Measurements from ENCODE around the gene FOXP1.

GRCh38 chr3:71164881-71165280, 418.6 kb downstream of the FOXP1 start:
- TF ChIP-seq CTCF (IDR thresholded peaks at IDR 0.05; ENCODE audit: low read length) (no peak), EZH2 (IDR thresholded peaks at IDR 0.05; ENCODE audit: borderline replicate concordance, low read length) (no peak)
